Activated naive CD8-positive, alpha-beta T cell treated with anti-CD3 and anti-CD28 coated beads, Interleukin-2, amount 10 ng/mL, durations not matched to agents 7 days and 5 days (primary cell): ENCODE data around the gene EPHB6. TPM values are rescaled to one million over a fixed set of nuclear protein-coding genes. Genes with fewer than 3 reads are reported as not detected.

Experiments
- ATAC-seq: fragments of 150-1000 bp; cut with Tn5 transposase; one replicate; pipeline ENCODE4 v1.10.0; 2021; ENCODE audit warnings: low read depth, moderate library complexity
- POLR2A ChIA-PET: fragments of 350-600 bp; sonication (Branson Sonifier 250); formaldehyde crosslinking; loops from one replicate; lab custom pipeline; 2021; ENCODE audit warnings: antibody characterized with exemption; lab: Charles Lee
- DNase-seq: peaks from one replicate; pipeline ENCODE4 v3.0.0; 2021
- H3K27ac Mint-ChIP-seq: one replicate; pipeline ENCODE4 v1.8.0; 2022; ENCODE audit warnings: mild to moderate bottlenecking, mixed read lengths
- H3K27me3 Mint-ChIP-seq: one replicate; pipeline ENCODE4 v1.8.0; 2022; ENCODE audit warnings: mild to moderate bottlenecking, moderate library complexity, mixed read lengths
- H3K36me3 Mint-ChIP-seq: one replicate; pipeline ENCODE4 v1.8.0; 2021; ENCODE audit warnings: mild to moderate bottlenecking, mixed read lengths
- H3K4me1 Mint-ChIP-seq: one replicate; pipeline ENCODE4 v1.8.0; 2021; ENCODE audit warnings: mixed read lengths
- H3K4me3 Mint-ChIP-seq: one replicate; pipeline ENCODE4 v1.8.0; 2022; ENCODE audit warnings: mild to moderate bottlenecking, moderate library complexity, mixed read lengths
- H3K9me3 Mint-ChIP-seq: one replicate; pipeline ENCODE4 v1.8.0; 2021; ENCODE audit warnings: mixed read lengths
- total RNA-seq, 2 experiments: library from RNA; stranded (reverse); gene quantifications; one replicate each; pipeline ENCODE4 v1.2.3, GENCODE V29; 2021

EPHB6 gene
- total RNA-seq, 2 experiments from 2014 or later: 20.1 to 25.2 TPM

DNA sequence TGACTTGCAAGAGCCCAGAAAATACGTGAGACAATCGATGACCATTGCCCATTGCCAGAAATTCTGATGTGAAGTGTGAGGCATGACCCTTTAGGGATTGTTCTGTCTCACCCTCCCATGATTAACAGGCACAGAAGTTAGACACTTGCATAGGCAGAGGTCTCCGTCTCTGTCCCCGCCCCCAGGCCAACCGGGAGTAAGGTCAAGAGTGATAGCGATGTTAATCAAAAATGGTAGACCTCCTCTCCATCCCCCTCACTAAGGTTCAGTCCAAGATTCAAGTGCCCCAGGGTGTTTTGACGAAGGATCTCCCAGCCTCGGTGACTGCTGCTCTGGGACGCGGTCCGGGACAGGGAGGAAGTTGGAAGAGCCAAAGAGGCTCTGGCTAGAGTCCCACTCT is 53.4 kb downstream of the EPHB6 start:
- Mint-ChIP-seq H3K4me3 (no peak overlapping the region), H3K4me1 (no peaks in the 10 kb centered on the region), H3K9me3 (no peaks in the 10 kb centered on the region), H3K27me3 (peaks cover 10% of the 10 kb centered on the region), H3K27ac (no peak overlapping the region), H3K36me3 (no peaks in the 10 kb centered on the region)
- ATAC-seq (no peak), DNase-seq (no peak)
- POLR2A ChIA-PET: no interaction called here

DNA sequence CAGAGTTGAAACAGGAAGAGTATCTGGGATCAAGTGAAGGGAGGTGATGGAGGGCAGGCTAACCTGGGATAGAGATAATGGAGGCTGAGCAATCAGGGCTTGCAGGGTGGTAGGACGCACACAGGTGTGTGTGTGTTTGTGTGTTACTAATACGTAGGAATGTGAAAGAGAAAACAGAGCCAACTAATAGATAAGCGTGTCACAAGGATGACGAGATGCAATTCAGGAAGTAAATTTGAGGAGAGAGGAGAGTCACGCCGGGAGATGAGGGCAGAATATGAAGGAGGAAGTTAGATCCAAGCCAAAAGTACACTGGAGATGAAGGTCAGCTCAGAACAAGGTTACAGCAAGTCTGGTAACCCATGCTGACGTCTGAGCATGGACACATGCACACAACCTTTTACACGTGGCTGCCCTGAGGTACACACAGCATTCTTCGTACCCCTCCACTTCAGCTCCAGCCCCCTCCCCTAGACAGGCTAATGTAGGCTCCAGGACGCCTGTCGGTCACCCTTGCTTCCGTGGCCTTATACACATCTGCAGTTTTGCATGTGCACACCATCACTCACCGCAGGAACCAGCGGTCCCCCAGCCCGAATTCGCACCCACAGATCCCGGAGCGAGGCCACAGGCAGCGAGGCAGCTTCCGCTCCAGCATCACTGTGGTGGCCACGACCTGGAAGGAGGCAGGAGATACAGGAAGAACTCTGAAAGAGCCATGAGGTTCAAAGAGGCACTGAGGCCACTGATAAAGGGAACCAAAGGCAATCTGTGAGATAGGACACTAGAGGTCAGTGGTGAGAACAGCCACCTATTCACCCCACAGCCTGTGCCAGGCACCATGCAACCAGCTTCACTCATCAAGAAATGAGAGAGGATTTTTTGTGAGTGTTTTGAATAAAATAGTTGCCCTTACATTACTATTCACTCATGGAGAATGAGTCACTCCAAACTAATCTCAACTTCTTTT is 54.3 kb downstream of the EPHB6 start:
- POLR2A ChIA-PET: no interaction called here
- Mint-ChIP-seq H3K27ac (no peak overlapping the region), H3K4me1 (no peaks in the 10 kb centered on the region), H3K9me3 (no peaks in the 10 kb centered on the region), H3K4me3 (no peak overlapping the region), H3K27me3 (peaks cover 10% of the 10 kb centered on the region), H3K36me3 (no peaks in the 10 kb centered on the region)
- DNase-seq (no peak), ATAC-seq (no peak)

DNA sequence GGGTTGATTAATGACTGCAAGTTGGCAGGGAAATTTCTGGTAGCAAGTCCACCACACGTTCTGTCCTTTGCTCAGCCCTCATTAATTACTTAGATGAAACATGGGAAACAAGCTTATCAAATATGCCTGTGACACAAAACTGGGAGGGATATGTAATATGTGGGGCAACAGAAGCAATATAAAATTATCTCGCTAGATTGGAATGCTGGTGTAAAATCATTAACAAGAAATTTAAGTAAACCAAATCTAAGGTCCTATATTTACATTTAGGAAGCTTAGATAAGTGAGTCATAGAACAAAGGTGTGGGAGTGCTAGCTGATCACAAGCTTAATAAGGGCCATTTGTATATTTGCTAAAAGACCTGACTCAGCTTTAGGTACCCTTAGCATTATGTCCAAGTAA is 55.2 kb downstream of the EPHB6 start:
- H3K9me3 Mint-ChIP-seq: no peaks in the 10 kb centered on the region
- DNase-seq (no peak), ATAC-seq (no peak)
- POLR2A ChIA-PET: no interaction called here
- H3K4me3 Mint-ChIP-seq: no peak overlapping the region
- H3K36me3 Mint-ChIP-seq: no peaks in the 10 kb centered on the region
- H3K27ac Mint-ChIP-seq: no peak overlapping the region
- H3K27me3 Mint-ChIP-seq: peaks cover 14% of the 10 kb centered on the region
- H3K4me1 Mint-ChIP-seq: no peaks in the 10 kb centered on the region

DNA sequence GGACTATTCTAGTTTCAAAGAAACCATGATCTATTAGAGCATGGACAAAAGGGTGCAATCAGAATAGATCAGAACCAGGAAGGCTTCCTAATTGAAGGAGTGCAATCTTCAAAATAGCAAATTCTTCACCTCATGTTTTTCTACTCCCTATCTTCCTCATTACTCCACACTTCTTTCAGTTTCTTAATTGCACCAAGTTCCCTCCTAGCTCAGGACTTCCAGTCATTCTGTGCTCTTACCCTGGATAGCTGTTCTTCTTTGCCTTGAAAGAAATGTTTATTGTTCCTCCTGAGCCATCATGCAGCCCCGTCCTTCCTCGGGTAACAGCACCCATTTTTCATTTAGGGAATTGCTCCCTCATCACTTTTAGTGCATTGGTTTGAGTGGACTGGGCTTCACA is 55.6 kb downstream of the EPHB6 start:
- Mint-ChIP-seq H3K9me3 (no peaks in the 10 kb centered on the region), H3K27ac (no peak overlapping the region), H3K4me3 (no peak overlapping the region), H3K4me1 (no peaks in the 10 kb centered on the region), H3K27me3 (peaks cover 14% of the 10 kb centered on the region), H3K36me3 (no peaks in the 10 kb centered on the region)
- ATAC-seq (no peak), DNase-seq (no peak)
- POLR2A ChIA-PET: no interaction called here

DNA sequence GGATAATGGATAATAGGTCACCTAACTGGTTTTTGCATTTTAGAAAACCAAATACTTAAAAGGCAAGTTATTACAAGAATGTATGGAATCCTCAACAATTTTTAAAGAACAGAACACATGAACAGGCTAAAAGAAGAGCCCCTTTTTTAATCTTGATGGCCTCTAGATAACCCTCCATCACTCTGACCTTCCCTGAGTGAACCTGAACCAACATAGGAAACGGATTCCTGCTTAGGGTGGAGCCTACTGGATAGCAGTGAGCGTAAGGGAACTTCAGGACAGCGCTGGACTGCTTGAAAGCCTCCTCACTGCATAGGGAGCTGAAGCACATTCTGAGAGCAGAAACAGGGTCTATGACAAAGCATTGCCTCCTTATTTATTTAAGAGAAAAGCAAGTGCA is 58.2 kb downstream of the EPHB6 start:
- Mint-ChIP-seq H3K4me1 (no peaks in the 10 kb centered on the region), H3K36me3 (no peaks in the 10 kb centered on the region), H3K27me3 (peaks cover 15% of the 10 kb centered on the region), H3K27ac (no peak overlapping the region), H3K4me3 (no peak overlapping the region), H3K9me3 (no peaks in the 10 kb centered on the region)
- ATAC-seq: no peak
- POLR2A ChIA-PET: no interaction called here
- DNase-seq: no peak

DNA sequence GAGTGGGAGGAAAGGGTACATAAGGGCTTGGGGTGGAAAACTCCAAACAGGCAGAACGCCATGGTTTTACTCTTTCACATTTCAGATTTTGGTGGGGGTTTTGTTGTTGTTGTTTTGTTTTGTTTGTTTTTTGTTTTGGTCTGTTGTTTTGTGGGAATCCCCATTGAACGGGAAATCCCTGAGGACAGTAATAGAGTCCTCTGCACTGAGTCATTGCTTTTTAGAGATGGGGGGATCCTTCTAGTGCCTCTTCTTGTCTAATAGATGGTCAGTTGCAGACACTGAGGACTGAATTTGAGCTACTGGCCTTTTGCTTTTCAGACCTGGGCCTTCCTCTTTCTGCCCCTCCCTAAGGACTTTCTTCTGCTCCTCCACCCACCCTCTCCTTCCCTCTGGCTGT is 58.7 kb downstream of the EPHB6 start:
- POLR2A ChIA-PET: no interaction called here
- no peak overlapping the region for H3K27ac Mint-ChIP-seq
- DNase-seq: no peak
- H3K4me3 Mint-ChIP-seq: no peak overlapping the region
- H3K27me3 Mint-ChIP-seq: peaks cover 15% of the 10 kb centered on the region
- no peaks in the 10 kb centered on the region for H3K36me3 Mint-ChIP-seq
- H3K9me3 Mint-ChIP-seq: no peaks in the 10 kb centered on the region
- no peaks in the 10 kb centered on the region for H3K4me1 Mint-ChIP-seq
- no peak for ATAC-seq

DNA sequence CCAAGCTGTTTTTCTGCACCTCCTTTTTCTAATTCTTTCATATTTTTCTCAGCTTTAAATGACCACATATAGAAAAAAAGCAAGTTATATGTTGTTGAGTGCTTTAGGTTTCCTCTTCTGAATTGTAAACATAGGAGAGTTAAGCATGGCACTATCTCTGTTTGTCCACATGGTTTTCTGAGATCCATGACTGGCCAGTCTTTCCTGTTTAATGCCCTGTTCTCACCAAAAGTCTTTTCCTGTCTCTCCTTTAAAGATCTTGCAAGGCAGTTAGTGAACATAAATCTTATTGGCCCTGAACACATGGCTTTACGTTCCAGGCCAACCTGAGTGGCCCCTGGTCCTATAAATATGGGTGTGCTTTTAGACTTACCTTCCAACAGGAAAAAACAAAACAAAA is 59.2 kb downstream of the EPHB6 start:
- peaks cover 18% of the 10 kb centered on the region for H3K27me3 Mint-ChIP-seq

DNA sequence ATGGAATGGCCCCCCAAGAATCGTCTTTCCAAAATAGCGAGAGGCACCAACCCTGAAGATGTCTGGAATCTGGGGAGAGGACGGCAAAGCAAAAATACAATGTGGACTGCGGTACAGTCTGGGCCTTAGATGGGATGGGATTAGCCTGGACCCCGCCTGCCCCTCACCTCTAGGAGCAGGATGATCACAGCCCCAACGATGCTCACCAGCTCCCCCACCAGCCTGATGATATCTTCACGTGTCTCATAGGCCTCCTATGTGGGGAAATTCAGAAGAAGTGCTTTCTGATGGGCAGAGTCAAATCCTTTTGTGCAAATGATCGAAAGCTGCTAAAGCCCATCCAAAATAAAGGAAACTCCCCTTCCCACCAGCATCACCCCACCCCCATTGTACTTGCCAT is 60.4 kb downstream of the EPHB6 start:
- no peak overlapping the region for H3K4me3 Mint-ChIP-seq
- H3K27ac Mint-ChIP-seq: no peak overlapping the region
- peaks cover 18% of the 10 kb centered on the region for H3K27me3 Mint-ChIP-seq
- H3K36me3 Mint-ChIP-seq: no peaks in the 10 kb centered on the region
- no peaks in the 10 kb centered on the region for H3K9me3 Mint-ChIP-seq
- ATAC-seq: no peak
- POLR2A ChIA-PET: no interaction called here
- H3K4me1 Mint-ChIP-seq: no peaks in the 10 kb centered on the region
- no peak for DNase-seq

More for the DNA sequence above, 59.2 kb downstream of the EPHB6 start:
- H3K4me1 Mint-ChIP-seq: no peaks in the 10 kb centered on the region
- no peaks in the 10 kb centered on the region for H3K9me3 Mint-ChIP-seq
- H3K4me3 Mint-ChIP-seq: no peak overlapping the region
- no peaks in the 10 kb centered on the region for H3K36me3 Mint-ChIP-seq
- H3K27ac Mint-ChIP-seq: no peak overlapping the region
- no peak for ATAC-seq
- POLR2A ChIA-PET: no interaction called here
- no peak for DNase-seq

DNA sequence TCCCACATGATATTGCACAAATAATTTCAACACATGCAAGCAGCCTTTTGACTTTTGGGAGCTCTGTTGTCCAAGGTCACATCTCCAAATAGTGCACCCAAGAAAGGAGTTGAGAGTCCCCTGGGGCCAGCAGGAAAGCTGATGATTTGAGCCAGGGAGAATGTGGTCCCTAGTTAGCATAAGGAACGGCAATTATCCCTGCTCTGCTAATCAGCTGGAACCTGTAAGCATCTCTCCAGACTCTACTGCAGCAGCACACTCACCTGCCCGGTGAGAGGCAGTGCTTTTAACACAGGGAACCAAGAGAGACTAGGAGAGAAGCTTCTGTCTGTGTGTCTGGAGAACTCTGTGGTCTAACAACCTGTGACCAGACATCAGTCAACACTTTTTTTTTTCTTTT is 61.6 kb downstream of the EPHB6 start:
- ATAC-seq (no peak), DNase-seq (no peak)
- Mint-ChIP-seq H3K27ac (no peak overlapping the region), H3K4me1 (no peaks in the 10 kb centered on the region), H3K36me3 (no peaks in the 10 kb centered on the region), H3K27me3 (peaks cover 15% of the 10 kb centered on the region), H3K9me3 (no peaks in the 10 kb centered on the region), H3K4me3 (no peak overlapping the region)
- POLR2A ChIA-PET: no interaction called here

DNA sequence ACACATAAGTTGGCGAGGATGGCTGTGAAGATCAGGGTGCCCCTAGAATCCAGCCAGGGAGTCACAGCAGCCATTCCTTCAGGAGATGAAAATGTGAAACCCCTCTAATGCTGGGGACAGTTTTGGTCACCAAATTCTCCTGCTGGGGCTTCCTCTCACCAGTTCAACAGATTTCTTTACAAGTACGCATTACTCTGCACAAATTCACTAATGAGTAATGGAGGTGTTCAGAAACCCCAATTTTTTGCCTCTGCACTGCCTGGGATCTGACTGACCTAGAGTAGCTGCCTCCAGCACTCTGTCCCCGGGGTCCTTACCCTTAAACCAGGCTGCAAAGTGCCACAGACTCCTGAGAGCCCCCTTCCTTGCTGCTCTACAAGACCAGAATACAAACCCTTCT is 62.6 kb downstream of the EPHB6 start:
- no peaks in the 10 kb centered on the region for H3K36me3 Mint-ChIP-seq
- H3K4me3 Mint-ChIP-seq: no peak overlapping the region
- POLR2A ChIA-PET: no interaction called here
- no peak overlapping the region for H3K27ac Mint-ChIP-seq
- H3K9me3 Mint-ChIP-seq: no peaks in the 10 kb centered on the region
- H3K4me1 Mint-ChIP-seq: no peaks in the 10 kb centered on the region
- no peak for DNase-seq
- H3K27me3 Mint-ChIP-seq: peaks cover 19% of the 10 kb centered on the region
- ATAC-seq: no peak

DNA sequence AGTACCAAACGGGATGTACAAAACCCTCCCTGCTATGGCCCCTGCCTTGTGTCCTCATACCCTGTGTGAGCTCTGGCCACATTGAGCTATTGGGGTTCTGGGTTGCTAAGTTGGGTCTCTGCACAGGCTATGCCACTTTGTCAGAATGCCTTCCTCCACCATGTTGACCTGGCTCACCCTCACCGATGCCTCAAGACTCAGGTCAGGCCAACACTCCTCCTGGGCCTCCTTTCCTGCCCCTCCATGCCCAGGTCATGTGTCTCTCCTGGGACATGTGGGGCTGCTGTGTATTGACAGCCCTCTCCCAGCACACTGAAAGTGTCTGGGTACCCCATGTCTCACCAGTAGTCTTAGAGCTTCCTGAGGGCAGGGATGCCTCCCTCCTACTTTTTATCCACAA is 64.0 kb downstream of the EPHB6 start:
- ATAC-seq (no peak), DNase-seq (no peak)
- Mint-ChIP-seq H3K9me3 (no peaks in the 10 kb centered on the region), H3K27ac (no peak overlapping the region), H3K27me3 (peaks cover 19% of the 10 kb centered on the region), H3K4me1 (no peaks in the 10 kb centered on the region), H3K36me3 (no peaks in the 10 kb centered on the region), H3K4me3 (no peak overlapping the region)
- POLR2A ChIA-PET: no interaction called here

DNA sequence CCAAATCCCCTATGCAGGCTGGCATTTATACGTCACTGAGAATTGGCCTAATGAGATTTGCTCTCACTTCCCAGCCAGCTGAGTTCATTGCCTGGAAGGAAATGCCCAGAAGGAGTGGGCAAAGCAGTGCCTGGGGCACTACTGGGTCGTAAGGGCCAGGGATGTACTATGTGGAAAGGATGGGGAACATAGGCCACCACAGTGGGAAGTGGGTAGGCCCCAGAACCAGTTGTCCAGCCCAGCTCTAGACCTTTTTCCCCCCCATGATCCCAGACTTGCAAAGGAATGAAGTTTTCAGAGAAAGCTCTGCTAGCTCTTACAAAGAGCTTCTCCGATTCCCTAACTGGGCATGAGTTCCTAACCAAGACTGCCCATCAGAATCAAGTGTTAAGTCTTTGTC is 64.8 kb downstream of the EPHB6 start:
- no peak overlapping the region for H3K4me3 Mint-ChIP-seq
- DNase-seq: no peak
- no peaks in the 10 kb centered on the region for H3K36me3 Mint-ChIP-seq
- peaks cover 15% of the 10 kb centered on the region for H3K27me3 Mint-ChIP-seq
- H3K9me3 Mint-ChIP-seq: no peaks in the 10 kb centered on the region
- H3K27ac Mint-ChIP-seq: no peak overlapping the region
- POLR2A ChIA-PET: no interaction called here
- no peaks in the 10 kb centered on the region for H3K4me1 Mint-ChIP-seq
- no peak for ATAC-seq
